ENCODE results near the gene PPP2R2C.
A peak's percentile ranks its signal among the peaks of the same experiment; 100 is the strongest.

Gene PPP2R2C

DNA sequence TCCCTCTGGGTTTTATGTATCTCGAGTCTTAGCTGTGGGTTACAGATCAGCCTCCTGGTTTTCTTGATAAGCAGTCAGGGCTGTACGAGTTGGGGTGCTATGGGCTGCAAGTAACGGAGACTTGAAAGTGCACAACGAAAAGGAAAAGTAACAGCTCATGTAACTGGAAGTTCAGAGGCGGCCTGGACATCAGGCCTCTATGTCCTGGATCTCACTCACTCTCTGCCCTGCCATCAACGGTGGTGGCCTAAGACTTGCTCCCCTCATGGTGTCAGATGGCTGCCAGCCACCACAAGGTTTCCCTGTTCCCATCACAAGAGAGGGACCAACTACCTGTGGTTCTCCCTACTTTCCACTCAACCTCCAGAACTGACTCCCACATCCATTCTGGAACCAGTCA, 4.8 kb downstream of the PPP2R2C start:
- no peak for DNase-seq

DNA sequence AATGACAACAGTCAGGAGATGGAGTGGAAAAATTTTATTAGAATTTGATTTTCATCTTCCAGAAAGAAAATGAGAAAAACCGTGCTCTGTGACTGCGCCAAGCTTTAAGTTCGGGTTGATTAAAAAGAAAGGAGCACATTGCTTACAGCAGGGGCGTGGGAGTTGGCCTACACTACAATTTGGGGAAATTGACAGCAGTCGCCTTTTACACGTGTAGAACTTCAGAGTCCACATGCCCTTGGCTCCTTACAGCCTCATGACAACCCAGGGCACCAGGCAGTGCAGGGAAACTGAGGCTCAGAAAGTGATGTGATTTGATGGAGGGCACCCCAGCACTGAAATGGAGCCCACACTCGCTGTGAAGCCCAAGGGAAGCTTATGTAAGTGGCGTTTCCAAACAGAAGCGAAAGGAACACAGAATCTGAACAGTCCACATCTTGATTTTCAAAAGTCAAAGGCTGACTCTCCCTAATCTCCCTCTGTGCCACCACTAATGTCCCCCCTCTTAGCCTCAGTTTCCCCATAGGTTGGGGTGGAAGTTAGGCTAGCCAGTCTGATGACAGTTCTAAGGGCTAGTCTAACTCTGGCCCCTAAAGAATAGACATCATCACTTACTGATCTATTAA, 5.5 kb downstream of the PPP2R2C start:
- DNase-seq = no peak

DNA sequence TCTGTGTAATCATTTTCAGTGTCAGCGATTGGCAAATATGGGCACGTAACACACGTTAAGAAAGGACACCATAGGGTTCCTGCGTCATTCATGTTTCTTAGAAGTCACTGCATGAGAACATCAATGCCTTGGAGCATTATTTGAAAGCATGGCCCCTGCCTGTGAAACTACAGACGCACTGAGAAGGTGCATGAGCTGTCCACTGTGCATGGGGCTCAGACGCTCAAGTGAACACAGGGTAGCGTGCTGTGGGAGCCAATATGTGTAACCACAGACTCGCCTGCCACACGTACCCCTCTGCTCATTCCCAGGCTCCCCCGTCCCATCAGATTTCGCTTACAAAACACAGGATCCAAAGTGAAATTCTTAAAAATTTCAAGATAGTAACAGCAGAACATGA, 6.5 kb downstream of the PPP2R2C start:
- no peak for DNase-seq

DNA sequence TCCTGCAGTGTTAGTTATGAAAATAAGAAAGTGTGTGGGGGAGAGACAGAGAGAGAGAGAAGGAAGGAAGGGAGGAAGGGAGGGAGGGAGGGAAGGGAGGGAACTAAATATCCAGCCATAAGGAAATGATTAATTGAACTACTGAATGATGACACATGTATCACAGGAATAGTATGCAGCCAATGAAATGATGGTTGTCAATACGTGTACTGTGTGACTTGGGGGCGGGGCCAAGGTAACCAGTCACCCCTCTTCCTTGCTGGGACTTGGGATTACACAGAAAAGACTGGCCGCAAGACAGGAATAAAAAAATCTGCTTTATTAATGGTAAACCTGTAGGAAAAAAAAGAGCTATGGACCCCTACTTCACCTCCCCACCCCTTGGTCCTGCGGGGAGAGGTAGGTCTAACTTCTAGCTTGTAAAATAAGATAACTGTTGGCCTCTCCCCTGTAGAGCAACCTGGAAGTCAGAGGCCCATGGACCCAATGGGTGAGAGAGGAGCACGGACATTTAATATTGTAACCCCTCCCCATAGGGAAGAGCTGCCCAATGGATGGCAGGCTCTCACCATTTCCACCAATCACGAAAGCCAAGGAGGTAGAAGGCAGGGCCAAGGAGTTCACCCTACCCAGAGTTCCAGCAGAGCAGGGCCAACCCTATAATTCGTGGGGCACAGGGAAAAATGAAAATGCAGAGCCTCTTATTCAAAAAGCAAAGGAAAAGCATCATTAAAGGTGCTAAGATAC, 7.4 kb downstream of the PPP2R2C start:
- DNase-seq = no peak

DNA sequence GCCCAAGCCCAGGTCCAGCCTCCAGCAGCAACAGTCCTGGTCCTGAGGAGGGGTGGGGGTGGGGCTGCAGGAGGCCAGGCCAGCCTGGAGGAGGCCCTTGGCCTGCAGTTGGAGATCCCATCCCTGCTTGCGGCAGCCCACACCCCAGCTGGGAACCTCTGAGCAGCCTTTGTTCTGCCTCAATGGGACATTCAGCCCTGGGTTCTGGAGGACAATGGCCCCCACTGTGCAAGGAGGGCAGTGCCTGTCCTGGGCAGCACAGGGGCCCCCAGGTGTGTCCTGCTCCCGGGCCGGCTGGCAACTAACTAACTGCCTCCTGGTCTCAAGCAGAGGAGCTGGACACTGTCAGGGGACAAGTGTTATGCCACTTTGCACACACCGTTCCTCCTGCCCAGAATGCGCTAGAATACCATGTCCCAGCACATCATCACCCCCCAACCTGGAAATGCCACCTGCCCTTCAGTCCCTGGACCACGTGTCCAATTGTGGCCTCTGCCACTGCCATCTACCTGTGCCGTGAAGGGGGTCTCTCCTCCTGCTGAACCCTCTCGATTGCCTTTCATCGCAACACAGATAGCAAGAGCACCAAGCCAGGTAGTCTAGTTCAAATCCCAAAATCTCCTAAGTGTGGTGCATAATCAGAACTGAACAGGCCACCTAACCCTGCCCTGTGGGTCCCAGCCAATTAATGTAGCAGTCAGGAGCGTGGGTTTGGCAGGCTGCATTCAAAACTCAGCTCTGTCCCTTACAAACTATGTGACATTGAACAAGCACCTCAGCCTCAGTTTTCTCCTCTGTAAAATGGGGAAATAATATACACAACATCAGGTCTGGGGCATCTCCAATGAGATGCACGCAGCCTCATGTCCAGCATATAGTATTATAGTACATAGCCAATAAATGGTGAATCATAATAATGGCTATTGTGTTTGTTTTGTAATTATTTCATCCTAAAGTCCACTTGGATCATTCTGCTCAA, 8.8 kb downstream of the PPP2R2C start:
- DNase-seq = no peak

DNA sequence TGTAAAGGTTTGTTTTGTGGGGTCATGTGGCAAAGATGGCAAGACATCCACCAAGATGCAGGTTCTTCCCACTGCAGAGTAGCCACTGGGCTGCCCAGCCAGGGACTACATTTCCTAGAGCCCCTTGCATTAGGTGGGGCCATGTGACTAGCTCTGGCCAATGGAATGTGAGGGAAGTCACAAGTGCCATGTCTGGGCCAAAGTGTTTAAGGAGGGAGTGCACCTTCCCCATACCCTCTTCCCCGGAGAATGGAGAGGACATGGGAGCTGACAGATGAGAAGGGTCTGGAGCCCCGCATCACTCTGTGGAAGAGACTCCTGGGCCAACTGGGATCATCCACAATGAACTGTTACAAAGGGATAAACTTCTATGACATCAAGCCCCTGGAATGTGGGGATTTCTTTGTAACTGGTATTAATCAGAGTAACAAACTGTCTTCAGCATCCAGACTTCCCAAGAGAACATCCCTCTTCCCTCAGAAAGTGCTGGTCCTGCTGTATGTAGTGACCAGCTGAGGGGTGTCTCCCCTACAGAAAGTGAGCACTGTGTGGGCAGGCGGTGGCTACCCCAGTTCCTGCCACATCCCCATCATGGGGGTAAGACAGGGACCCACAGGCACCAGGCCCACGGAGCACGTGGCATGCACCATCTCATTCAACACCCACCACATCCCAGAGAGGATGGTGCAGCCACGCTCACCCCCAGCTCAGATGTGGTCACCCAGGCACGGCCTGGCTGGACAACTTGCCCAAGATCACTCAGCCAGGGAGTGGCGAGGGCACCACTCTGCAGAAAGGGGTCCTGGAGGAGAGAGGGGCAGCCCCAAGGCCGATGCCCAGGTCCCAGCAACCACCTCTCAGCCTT, 10.9 kb downstream of the PPP2R2C start:
- DNase-seq = no peak

DNA sequence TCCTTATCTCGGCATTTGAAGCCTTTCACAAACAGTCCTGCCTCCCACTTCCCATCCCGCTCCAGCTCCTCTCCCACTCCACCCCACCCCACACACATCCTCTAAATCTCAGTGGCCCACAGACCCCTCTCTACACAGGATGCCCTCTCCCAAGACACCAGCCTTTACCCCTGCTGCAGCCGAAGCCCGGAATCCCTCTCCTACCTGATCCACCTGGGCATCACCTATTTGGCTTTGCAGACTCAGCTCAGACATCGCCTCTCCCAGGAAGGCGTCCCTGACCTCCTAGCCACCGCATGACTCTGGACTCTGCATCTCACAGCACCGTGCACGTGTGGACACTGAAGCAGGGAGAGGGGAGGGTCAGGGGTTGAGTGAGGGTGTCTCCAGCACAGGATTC, 11.5 kb downstream of the PPP2R2C start:
- DNase-seq = no peak

DNA sequence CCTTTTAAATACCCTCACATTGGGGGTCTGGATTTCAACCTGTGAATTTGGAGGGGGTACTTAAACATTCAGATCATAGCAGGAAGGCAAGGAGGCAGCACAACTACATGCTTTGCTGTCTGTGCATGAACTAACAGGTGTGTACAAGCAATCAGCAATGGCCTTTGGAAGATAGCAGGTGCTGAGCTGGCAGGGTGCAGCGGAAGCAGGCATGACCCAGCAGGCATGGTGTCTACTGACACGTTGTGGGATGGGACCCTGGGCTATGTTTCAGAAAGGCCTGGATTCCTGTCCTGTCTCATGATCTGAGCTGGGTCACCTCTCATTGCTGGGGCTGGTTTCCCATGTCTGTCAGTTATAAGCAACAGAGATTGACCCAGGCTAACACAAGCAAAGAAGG, 13.9 kb downstream of the PPP2R2C start:
- DNase-seq = no peak

DNA sequence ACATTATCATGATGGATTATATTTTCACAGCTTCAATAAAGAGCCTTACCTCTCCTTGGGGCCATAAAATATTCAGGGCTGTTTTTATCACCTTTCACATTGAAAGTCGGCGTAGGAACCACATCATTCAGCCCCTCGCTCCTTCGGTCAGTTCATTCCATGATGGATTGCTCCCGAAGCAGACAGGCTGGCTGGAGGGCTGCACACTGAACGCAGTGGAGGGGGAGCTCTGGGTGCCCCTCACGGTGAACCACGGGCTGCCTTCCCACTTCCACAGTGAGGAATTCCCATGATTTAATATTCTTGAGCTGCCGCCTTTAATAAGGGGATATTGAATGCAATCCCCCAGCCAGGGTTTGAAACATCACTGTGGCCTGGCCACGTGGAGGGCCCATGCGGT, 16.0 kb downstream of the PPP2R2C start:
- DNase-seq = no peak

DNA sequence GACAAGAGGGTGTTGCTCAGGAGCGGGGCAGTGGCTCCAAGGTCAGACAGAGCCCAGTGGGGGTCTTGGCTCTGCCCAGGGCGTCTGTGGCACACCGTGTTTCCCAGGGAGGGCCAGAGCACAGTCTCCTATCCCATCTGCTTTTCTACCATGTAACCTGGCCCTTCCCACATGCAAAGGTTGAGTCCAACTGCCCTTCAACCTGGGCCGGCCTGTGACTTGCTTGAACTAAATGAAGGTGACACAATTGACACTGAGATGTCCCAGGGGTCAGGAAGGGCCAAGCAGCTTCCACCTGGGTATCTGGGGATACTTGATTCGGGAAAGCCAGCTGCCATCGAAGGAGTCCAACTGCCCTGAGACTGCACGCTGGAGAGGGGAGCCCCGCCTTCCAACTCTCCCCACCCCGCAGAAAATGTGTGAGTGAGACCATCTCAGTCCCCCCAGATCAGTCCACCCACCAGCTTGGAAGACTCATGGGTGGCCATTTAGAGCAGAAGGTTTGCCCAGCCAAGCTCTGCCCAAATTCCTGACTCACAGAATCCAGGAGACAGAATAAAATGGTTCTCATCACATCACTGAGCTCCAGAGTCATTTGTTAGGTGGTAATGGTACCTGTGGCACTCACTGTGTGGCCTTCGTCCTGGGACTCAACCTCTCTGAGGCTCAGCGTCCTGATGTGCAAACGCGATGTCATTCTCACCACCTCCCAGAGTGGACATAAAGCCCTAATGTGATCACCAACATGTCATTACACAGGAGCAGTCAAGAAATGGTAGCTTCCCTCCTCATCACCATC, 18.1 kb downstream of the PPP2R2C start:
- DNase-seq = no peak

DNA sequence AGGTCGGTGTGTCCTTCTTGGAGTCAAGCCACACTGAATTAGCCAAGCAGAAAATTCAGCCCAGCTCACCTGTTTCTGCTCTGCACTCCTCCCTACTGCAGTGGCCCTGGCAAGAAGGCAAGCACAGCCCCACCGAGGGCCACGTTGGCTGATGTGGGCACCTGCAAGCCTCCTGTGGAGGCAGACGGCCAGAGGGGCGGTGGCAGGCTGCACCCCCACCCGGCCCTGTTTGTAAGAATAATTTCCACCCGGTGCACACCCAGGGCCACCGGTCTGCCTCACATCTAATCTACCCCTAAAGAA, 18.8 kb downstream of the PPP2R2C start:
- peak; percentile 40 for DNase-seq

DNA sequence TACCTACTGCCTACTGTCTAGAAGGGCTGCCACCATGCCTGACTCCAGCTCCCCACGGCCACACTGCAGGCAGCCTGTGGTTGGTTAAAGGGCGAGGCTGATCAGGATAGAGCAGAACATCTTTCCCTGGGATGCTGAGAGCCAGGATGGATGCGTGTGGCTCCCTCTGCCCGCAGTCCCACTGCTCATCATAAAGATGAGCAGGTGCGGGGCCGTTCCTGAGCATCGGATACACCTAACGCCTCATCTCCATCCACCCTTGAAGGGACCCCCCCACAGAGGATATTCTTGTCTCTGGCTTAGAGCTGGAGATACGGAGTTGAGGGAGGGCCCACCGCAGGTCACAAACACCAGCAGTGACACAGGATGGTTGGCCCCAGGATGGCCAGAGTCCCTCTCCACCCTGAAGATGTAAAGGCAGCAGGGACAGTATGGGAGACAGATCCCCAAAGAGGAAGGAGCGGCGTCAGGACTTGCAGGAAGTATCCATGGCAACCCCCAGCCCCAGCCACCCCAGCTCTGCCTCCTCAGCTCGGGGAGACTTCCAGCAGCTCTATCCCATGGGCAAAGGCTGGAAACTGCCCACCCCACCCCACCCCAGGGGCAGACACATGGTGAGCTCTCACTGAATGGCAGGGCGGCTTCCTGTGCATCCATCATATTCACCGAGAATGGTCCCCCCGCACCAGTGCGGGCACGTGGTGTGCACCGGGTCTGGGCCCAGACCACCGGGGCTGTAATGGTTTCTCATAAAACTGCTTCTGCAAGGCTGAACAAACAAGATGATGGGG, 19.3 kb downstream of the PPP2R2C start:
- no peak for DNase-seq

DNA sequence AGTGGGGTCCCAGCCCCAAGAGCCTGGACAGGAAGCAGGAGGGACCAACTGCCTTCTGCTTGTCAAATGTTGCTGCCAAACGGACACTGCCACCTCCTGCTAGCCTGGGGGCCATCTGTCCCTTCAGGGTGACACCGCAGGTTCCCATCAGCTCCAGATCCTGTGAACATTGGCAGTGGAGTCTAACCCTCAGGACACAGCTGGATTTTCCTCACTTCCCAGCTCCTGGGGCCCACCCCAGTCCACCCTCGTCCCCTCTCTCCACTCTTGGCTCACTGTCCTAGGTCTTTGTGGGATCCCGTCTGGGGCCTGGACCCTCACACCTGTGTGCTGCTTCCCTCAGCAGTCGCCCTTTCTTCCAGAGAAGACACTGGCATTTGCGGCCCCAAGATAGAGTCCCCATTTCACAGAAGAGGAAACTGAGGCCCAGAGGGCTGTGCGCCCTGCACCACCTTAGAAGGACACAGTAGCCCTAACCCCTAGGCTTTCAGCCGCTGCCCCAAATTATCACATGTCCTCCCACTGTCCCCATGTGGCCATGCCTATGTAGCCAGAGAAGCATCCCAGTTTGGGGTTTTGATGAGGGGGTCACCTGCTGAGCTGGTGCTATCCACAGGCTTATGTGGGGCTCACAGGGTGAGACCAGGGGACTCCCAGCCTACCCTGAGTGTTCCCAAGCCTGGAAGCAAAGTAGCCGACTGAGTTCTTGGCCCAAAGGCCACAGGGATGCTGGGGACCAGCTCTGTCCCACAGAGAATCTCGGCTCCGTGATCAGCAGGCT, 20.1 kb downstream of the PPP2R2C start:
- no peak for DNase-seq

DNA sequence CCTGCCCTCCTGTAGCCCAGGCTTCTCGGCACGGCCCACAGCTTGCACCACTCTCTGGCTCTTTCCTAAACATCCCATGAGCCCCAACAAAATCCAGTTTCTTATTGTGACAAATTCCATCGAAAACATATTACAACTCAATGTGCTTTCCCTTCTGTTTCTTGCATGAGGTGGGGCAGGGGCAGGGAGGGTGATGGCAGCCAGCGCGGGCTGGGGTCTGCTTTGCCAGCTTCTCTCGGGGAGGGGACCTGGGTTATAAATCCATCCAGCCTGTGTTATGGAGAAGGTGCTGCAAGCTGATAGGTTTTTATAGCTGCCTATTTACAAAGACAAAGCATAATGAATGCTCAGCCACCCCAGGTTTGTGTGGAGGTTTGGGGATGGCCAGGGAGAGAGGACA, 21.1 kb downstream of the PPP2R2C start:
- DNase-seq = no peak

DNA sequence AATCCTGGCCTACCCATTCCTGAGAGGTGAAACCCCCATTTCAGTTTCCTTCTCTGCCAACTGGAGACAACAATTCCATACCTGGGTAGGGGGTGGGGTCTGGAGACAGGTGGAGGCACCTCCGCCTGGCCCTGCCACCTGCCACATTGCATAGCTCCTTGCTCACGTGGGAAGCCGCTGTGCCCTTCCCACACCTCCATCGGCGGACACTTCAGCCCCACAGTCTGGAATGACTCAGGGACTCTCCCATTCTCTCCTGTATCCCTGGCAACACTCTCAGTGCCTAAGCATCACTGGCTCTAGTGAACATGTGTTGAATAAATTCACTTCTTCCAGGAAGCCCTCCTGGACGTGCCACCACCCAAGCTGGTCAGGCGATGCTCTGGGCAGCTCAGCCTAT, 21.7 kb downstream of the PPP2R2C start:
- DNase-seq = no peak

DNA sequence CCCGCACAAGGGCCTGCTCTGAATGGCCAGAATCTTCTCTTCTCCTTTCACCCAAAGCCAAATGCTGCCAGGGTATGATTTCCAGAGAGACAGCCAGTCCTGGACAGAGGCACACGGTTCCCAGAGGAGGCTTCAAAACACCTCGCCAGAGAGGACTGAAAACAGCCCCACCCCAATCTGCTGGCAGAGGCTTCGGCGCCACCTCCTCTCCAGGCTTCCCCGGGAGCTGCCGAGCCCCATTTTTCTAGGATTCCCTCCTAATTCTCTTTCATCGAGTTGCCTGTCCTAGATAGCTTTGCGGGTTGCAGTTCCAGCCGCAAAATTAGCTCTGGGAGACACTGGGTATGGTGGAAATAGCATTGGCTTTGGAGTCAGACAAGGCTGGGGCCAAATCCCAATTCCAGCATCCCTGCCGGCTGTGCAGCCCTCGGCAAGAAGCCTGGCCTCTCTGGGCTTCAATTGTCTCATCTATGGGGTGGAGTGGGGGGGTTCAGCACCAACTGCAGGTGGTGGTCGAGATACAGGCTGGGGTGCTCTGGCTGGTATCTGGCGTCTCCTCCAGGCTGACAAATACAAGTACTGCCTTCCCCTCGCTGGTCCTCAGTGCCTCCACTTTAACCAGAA, 22.6 kb downstream of the PPP2R2C start:
- DNase-seq = no peak

DNA sequence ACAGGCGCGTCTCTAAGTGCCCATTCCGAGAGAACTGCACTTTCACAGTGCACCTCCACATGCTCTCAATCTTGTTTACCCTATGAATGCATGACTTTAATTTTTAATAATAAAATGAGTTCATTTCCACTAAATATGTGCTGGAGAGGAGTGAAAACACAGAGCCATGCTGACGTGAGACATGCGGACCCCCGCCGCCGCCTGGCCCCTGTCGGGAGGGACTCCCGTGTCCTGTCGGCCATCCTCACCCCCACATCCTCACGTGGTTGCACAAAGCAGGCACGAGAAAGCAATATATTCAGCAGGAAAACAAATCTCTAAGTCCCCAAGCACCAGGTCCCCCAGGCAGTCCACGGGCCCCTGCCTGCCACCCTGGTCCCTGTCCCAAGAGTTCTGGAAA, 23.1 kb downstream of the PPP2R2C start:
- no peak for DNase-seq

DNA sequence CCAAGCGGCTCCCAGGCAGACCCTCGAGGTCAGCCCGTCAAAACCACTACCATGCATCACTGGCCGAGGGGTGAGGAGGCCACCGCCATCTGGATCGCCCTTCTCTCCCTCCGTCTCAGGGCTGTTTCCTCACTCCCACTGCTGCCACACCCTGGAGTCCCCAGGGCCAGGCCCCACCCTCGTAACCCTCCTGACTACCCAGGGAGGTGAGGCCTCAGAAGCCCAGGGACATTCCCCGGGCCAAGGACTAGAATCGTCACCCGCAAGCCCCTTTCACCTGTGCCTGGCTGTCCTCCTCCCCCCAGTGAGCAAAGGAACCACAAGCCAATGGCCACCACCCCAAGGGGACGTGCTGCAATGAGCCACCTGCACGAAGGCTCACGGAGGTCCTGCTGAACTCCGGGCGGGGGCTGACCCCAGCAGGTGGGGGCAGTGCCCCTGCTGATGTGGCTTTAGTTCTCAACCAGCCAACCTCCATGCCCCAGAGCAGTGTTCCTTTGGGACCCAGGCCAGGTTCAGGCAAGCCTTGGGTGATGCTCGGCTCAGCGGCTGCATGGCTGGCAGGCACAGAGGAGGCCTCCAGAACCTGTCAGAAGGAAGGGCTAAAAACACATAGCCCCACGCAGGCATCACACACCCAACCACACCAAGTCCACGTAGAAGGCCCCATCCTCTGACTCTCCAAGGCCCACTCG, 23.8 kb downstream of the PPP2R2C start:
- no peak for DNase-seq

DNA sequence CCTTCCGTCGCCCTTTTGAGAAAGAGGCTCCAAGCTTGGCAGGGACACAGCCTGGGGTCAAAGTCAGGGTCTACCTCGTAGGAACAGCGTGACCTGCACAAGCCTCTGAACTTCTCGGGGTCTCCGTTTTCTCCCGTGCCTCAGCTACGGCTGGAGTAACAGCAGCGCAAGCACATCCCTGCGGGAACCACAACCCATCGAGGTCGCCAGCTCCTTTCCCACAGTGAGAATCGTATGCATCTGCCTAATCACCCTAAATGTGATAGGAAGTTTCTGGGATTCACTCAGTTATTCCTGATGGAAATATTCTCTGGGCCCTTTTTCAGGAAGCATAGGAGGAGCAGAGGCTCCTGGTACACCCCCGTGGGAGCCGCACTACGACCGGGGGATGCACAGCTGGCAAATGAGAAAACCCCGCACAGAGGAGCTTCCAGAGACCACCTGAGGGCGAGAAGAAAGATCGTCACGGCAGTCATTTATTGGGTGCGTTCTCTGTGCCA, 24.7 kb downstream of the PPP2R2C start:
- DNase-seq = no peak

Data from NCI-H146 (cell line).